Activated T-cell treated with anti-CD3 and anti-CD28 coated beads for 4 hours (primary cell): ENCODE results near the gene CMTM8.
"Not testable (repeated sequence)": the region's sequence is repeated elsewhere in the genome, so short reads cannot be mapped to it uniquely, and the experiment has no call there.

Experiments
- DNase-seq: peaks from one replicate; pipeline ENCODE4 v3.0.0-alpha.2; 2020

The CMTM8 gene

DNA sequence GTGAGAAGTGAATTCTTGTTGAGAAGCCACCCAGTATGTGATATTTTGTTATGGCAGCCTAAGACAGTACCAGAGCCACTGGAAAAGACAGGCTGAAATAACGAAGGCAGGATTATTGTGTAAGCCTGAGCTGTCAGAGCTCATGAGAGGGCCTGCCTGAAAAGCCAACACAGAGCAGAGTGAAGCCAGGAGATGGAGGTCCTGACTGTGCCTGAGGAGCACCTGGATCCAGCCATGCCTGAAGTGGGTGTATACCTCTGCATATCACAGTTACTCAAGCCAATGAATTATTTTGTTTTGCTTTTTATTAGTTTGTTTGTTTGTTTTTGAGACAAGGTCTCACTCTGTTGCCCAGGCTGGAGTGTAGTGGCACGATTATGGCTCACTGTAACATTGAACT is 149.0 kb downstream of the CMTM8 start:
- DNase-seq, result no peak

- not testable (repeated sequence) for DNase-seq
Observed at GRCh38 chr3:32389577-32389976, 151.1 kb downstream of the CMTM8 start.

- peak; percentile 33 for DNase-seq
Observed at GRCh38 chr3:32391643-32392535, 153.4 kb downstream of the CMTM8 start, which contains the start of gene CMTM7. TSS of gene CMTM7 (plus strand) at chr3:32391853. CDS start at chr3:32391907, 54 bp downstream.

DNA sequence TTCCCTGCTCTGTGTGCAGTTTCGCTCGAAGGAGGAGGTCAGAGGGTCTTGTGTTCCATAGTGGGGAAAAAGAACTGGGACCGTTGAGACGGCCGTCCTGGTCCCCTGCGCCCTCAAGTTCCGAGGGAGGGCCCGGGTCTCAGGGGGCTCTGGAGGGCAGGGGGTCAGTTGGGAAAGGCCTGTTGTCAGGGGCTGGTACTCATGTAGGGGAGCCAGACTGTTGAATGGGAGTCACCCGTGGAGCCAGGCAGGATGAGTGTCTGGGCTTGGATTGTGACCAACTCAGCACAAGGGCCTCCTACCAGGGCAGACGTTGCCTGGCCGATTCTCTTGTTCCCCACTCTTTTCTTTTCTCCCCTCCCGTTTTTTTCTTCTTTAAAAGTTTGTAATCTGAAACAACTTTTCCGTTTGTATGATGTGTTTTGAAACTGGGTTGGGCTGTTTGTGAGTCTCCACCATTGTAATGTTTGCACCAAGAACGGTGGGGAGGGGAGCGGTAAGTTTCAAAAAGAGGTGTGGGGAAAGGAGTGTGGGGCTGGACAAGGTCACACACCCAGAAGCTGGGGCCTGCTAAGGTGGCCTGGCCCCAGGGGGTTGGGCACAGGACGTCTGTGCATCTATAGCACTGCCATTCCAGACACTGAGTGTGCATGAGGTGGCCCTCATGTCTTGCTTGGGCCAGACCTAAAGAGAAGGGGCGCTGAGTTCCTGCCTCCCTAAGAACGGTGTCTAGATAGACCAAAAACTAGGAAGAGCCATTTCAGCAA is 154.2 kb downstream of the CMTM8 start:
- no peak for DNase-seq

GRCh38 chr3:32395496-32395895 is 157.0 kb downstream of the CMTM8 start:
- DNase-seq, result no peak

- no peak for DNase-seq
Observed at GRCh38 chr3:32397941-32398340, 159.5 kb downstream of the CMTM8 start.

GRCh38 chr3:32398531-32398930 is 160.1 kb downstream of the CMTM8 start:
- DNase-seq, result no peak

DNA sequence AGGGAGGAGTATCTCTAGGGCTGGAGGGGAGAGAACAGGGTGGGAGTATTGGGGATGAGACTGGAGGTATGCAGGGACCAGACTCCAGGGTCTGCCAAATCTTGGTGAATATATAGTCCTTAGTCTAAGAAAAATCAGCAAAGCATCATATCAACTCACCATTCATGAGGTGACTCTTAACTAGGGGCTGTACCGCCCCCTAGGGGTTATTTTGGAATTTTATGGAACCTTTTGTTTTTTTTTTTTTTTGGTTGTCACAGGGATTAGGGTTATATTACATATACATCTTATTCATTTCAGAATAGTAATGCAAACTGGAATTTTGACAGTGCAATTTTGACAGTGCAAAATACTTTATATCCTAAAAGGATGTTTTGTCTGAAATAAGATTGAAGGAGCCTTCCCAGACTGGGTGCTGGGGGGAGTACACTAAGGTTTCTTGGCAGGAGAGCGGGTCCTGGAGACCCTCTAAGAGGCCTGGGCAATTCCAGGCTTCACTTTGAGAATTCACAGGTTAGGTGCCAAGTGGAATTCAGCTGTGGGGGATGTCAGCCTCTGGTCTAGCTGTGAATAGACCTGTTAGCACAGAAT is 160.6 kb downstream of the CMTM8 start:
- DNase-seq, result peak; percentile 35

- no peak for DNase-seq
Observed at GRCh38 chr3:32401126-32401525, 162.6 kb downstream of the CMTM8 start.

GRCh38 chr3:32401556-32402081 is 163.1 kb downstream of the CMTM8 start:
- peak; percentile 31 for DNase-seq

- DNase-seq, result no peak
Observed at GRCh38 chr3:32403663-32404062, 165.2 kb downstream of the CMTM8 start.

DNA sequence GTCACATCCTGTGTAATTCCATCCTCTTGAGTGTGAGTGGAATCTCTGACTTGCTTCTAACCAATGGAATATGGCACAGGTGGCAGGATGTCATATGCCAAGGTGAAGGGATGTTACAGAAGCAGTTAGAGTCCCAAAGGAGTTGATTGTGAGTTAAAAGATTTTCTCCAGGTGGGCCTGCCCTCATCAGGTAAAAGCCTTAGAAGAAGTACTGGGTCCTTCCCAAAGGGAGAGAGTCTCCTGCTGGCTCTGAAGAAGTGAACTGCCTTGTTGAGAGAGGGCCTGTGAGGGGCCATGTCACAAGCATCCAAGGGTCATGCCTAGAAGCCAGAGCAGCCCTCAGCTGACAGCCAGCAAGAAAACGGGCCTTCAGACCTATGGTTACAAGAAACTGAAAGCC is 166.2 kb downstream of the CMTM8 start:
- no peak for DNase-seq

GRCh38 chr3:32405155-32405554 is 166.7 kb downstream of the CMTM8 start:
- no peak for DNase-seq

DNA sequence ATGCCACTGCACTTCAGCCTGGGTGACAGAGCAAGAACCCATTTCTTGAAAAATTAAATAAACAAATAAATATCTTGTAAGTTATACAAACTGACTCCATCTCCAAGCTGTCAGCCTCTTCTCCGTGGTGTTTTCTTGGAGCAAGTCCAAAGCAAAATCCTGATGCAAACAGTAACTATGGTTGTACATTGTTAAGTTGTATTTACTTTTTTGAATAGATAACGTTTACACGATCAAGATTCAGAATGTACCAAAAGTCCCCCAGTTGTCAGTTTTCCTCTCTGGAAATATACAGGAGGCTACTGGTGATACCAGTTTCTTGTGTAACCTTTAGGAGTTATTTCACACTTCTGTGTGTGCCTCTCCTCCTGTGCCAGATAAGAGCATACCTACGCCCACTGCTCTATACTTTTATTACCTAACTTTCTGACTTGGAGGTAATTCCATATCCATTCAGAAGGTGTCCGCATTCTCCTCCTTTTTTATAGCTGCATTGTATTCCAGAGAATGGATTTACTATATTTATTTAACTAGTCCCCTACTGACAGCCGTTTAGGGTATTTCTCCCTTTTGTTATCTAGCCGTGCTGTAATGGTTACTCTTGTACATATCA is 167.3 kb downstream of the CMTM8 start:
- DNase-seq, result no peak

GRCh38 chr3:32406486-32407408 is 168.3 kb downstream of the CMTM8 start:
- no peak for DNase-seq

DNA sequence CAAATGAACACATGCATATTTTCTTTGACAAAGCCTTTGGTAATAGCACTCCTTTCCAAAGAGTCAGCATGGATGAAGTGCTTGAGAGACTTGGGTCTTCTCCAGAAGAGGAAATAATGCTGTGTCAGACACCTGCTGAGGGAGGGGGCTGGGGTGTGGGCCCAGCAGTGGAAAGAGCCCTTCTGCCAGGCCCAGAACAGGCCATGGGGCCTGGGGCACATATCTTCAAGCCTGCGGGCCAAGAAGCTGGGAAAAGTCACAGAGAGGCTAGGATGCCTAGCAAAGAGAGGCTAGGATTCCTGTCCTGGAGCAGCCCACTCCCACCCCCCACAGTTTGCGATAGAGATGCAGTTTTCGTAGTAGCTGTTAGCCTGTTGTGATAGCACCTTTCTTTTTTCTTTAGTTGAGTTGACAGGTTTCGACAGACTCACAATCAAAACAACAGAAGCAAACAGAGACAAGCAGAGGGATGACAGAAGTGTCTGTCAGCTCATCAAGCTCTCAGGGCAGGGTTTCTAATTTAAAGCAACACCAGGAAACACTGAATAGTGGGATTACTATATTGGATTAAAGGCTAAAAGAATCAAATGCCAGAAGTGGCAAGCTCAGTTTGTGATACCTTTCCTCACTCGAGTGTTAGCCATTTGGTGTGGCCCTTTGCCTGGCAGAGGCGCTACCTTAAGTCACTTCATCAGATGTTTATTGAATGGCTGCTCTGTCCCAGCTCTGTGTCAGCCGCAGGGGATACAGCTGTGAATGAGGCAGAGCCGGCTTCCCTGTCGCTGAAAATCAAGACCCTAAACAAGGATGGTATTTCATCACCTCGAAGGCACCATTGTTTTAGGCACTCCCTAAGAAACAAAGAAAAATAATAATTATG is 172.1 kb downstream of the CMTM8 start:
- no peak for DNase-seq

DNA sequence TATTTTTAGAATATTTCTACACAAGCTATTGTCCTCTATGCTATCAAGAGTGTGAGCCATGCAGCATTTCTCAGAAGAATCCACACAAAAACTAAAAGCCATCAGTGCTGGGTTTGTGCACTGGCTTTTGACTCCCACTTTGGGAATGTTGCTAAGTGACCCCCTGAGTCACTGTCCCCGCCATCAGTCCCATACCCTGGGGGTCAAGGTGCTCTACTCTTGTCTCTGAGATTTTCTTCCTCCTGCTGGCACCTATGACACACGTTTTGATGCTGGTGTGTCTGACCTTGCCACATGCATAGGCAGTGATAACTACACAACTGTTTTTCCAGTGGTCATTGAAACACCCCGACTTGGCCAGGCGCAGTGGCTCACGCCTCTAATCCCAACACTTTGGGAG is 173.0 kb downstream of the CMTM8 start:
- no peak for DNase-seq

DNA sequence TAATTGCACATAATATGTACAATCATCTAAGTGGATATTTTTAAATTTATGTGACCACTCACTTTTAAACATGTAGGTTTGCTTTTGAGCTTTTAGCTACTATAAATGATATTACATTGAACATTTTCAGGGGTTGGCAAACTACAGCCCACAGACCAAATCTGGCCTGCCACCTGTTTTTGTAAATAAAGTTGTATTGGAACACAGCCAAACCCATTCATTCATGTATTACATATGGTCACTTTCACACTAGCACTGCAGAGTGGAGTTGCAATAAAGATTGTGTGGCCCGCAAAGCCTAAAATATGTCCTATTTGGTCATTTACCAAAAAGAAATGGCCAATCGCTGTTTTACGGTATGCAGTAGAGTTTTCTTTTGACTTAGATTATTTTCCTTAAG is 174.4 kb downstream of the CMTM8 start:
- DNase-seq, result no peak

DNA sequence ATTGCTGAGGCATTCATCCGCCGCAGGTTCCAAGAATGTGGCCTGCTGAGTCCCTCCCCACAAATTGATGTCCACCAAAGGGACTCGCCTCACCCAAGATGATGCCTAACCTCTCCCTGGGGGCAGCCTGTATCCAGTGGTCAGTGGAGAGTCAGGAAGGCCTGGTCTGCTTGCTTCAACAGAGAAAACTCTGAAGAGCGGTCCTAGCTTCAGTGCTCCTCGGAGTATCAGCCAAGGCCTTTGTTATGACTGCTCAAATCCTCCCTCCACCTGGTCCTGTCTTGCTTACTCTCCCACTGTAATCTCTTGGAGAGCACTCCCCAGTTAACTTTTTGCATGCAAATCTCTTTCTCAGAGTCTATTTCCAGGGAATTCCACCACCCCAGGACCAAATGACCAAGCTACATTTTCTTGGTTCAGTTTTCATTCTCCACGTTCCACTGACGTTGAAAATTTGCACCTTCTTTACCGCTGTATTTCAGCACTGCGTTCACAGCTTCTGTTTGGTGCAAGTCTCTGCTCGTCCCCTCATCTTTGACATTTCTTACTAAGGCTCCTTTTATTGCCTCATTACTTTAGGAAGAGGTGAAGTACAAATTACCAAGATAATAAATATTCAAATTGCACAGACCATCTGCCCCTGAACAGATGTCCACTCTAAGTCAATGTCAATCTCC is 175.5 kb downstream of the CMTM8 start:
- DNase-seq, result no peak
